GM19463 (cell line): ENCODE results near the gene B4GALT6.
A peak's percentile ranks its signal among the peaks of the same experiment; 100 is the strongest.

Experiments
- ATAC-seq: cut with Tn5 transposase; IDR thresholded peaks from one replicate; pipeline ENCODE4 v1.9.1; 2021; ENCODE audit warnings: mild to moderate bottlenecking, moderate library complexity; ENCODE audit not compliant: unreplicated experiment

Gene B4GALT6

GRCh38 chr18:31636387-31636786, 48.0 kb downstream of the B4GALT6 start:
- ATAC-seq = no peak

GRCh38 chr18:31634331-31634713, 50.1 kb downstream of the B4GALT6 start:
- peak; percentile 97 for ATAC-seq

GRCh38 chr18:31633392-31634330, 50.7 kb downstream of the B4GALT6 start:
- ATAC-seq = peak; percentile 26

- no peak for ATAC-seq
Measured at GRCh38 chr18:31632356-31632755, 52.0 kb downstream of the B4GALT6 start.

- no peak for ATAC-seq
Measured at GRCh38 chr18:31631526-31631925, 52.9 kb downstream of the B4GALT6 start.

GRCh38 chr18:31630549-31630948, 53.8 kb downstream of the B4GALT6 start:
- no peak for ATAC-seq

- ATAC-seq = no peak
Measured at GRCh38 chr18:31626409-31626808, 58.0 kb downstream of the B4GALT6 start.

- no peak for ATAC-seq
Measured at GRCh38 chr18:31624892-31625640, 59.3 kb downstream of the B4GALT6 start.

- no peak for ATAC-seq
Measured at GRCh38 chr18:31619291-31619690, 65.1 kb downstream of the B4GALT6 start.

- no peak for ATAC-seq
Measured at GRCh38 chr18:31618801-31619200, 65.6 kb downstream of the B4GALT6 start.

GRCh38 chr18:31617031-31617717, 67.2 kb downstream of the B4GALT6 start:
- peak; percentile 43 for ATAC-seq

GRCh38 chr18:31616586-31616985, 67.8 kb downstream of the B4GALT6 start:
- no peak for ATAC-seq

- ATAC-seq = no peak
Measured at GRCh38 chr18:31614044-31614443, 70.3 kb downstream of the B4GALT6 start.

GRCh38 chr18:31612124-31612523, 72.3 kb downstream of the B4GALT6 start:
- ATAC-seq = no peak

GRCh38 chr18:31611511-31611910, 72.9 kb downstream of the B4GALT6 start:
- no peak for ATAC-seq

GRCh38 chr18:31610286-31611205, 73.8 kb downstream of the B4GALT6 start:
- ATAC-seq = peak; percentile 64

- ATAC-seq = no peak
Measured at GRCh38 chr18:31609886-31610285, 74.5 kb downstream of the B4GALT6 start.

- ATAC-seq = no peak
Measured at GRCh38 chr18:31607384-31607783, 77.0 kb downstream of the B4GALT6 start.

GRCh38 chr18:31606265-31606664, 78.1 kb downstream of the B4GALT6 start:
- no peak for ATAC-seq

GRCh38 chr18:31603315-31603714, 81.1 kb downstream of the B4GALT6 start:
- ATAC-seq = no peak
